Mesenchymal stem cell (in vitro differentiated cells and primary cell): Measurements from ENCODE around the gene GCNA. TPM values are rescaled to one million over a fixed set of nuclear protein-coding genes. Genes with fewer than 3 reads are reported as not detected.

Experiments used
- DNase-seq: peaks from one replicate; pipeline ENCODE4 v3.0.0-alpha.2; 2013
- H2AFZ ChIP-seq: one replicate; pipeline ENCODE4 v1.6.1; 2013; ENCODE audit warnings: low read depth, mild to moderate bottlenecking, control low read depth, inconsistent platforms, low read length, moderate library complexity
- H2AK5ac ChIP-seq: 2 replicates; pipeline ENCODE4 v1.6.1; 2013; ENCODE audit warnings: low read length, moderate library complexity, mild to moderate bottlenecking, inconsistent platforms; ENCODE audit not compliant: severe bottlenecking
- H2BK120ac ChIP-seq: one replicate; pipeline ENCODE4 v1.6.1; 2013; ENCODE audit warnings: low read depth, mild to moderate bottlenecking, inconsistent platforms, low read length, moderate library complexity
- H2BK12ac ChIP-seq, 2 experiments: one replicate each; pipeline ENCODE4 v1.6.1; 2013; ENCODE audit warnings: inconsistent platforms in 2 of 2, low read length in 2 of 2, mild to moderate bottlenecking in 2 of 2, moderate library complexity in 2 of 2, control low read depth in 1 of 2
- H2BK15ac ChIP-seq: one replicate; pipeline ENCODE4 v1.6.1; 2013; ENCODE audit warnings: mild to moderate bottlenecking, low read depth, inconsistent platforms; ENCODE audit not compliant: poor library complexity, severe bottlenecking
- H2BK5ac ChIP-seq: 2 replicates; pipeline ENCODE4 v1.6.1; 2013; ENCODE audit warnings: low read depth, mild to moderate bottlenecking, low read length, control low read depth, inconsistent platforms; ENCODE audit not compliant: poor library complexity, severe bottlenecking
- H3K14ac ChIP-seq, 2 experiments: one replicate each; pipeline ENCODE4 v1.6.1; 2013; ENCODE audit warnings: inconsistent platforms in 2 of 2, low read length in 2 of 2, control low read depth in 1 of 2, mild to moderate bottlenecking in 1 of 2, moderate library complexity in 1 of 2
- H3K18ac ChIP-seq, 2 experiments: one replicate each; pipeline ENCODE4 v1.6.1; 2013; ENCODE audit warnings: inconsistent platforms in 2 of 2, low read length in 2 of 2, control low read depth in 1 of 2, low read depth in 1 of 2, mild to moderate bottlenecking in 1 of 2
- H3K23ac ChIP-seq, 2 experiments: one replicate each; pipeline ENCODE4 v1.6.1; 2013; ENCODE audit warnings: inconsistent platforms in 2 of 2, low read length in 2 of 2, mild to moderate bottlenecking in 2 of 2, moderate library complexity in 2 of 2, control low read depth in 1 of 2
- H3K27ac ChIP-seq: 2 replicates; pipeline ENCODE4 v1.5.1; 2013; ENCODE audit warnings: mild to moderate bottlenecking, moderate library complexity, low read length, control low read depth, inconsistent platforms; ENCODE audit not compliant: poor library complexity, severe bottlenecking
- H3K27me3 ChIP-seq, 2 experiments: 2 replicates each; pipeline versions ENCODE4 v1.6.1 to v1.7.0; 2013; ENCODE audit warnings: low read length in 2 of 2, mild to moderate bottlenecking in 2 of 2, moderate library complexity in 2 of 2, control low read depth in 1 of 2, inconsistent platforms in 1 of 2; ENCODE audit not compliant: control insufficient read depth in 1 of 2, insufficient read depth in 1 of 2
- H3K36me3 ChIP-seq, 2 experiments: 2 replicates each; pipeline versions ENCODE4 v1.6.1 to v1.7.0; 2013; ENCODE audit warnings: low read length in 2 of 2, control low read depth in 1 of 2, inconsistent platforms in 1 of 2, low read depth in 1 of 2, mild to moderate bottlenecking in 1 of 2; ENCODE audit not compliant: insufficient read depth in 2 of 2, control insufficient read depth in 1 of 2
- H3K4ac ChIP-seq, 2 experiments: one replicate each; pipeline ENCODE4 v1.6.1; 2013; ENCODE audit warnings: inconsistent platforms in 2 of 2, low read length in 2 of 2, mild to moderate bottlenecking in 2 of 2, moderate library complexity in 2 of 2, control low read depth in 1 of 2, low read depth in 1 of 2
- H3K4me1 ChIP-seq: 2 replicates; pipeline ENCODE4 v1.6.1; 2013; ENCODE audit warnings: low read depth, low read length, control low read depth; ENCODE audit not compliant: control insufficient read depth, insufficient read depth
- H3K4me2 ChIP-seq: 2 replicates; pipeline ENCODE4 v1.6.1; 2013; ENCODE audit warnings: low read length, mild to moderate bottlenecking, inconsistent platforms; ENCODE audit not compliant: poor library complexity, severe bottlenecking
- H3K4me3 ChIP-seq, 2 experiments: 2 replicates each; pipeline versions ENCODE4 v1.5.1 to v1.7.0; 2013; ENCODE audit warnings: low read length in 2 of 2, mild to moderate bottlenecking in 2 of 2, control low read depth in 1 of 2, low read depth in 1 of 2; ENCODE audit not compliant: insufficient read depth in 1 of 2
- H3K79me1 ChIP-seq: replicated peaks from 2 replicates; pipeline ENCODE4 v1.6.1; 2013; ENCODE audit warnings: mild to moderate bottlenecking, control low read depth, low read length, inconsistent platforms; ENCODE audit not compliant: poor library complexity, severe bottlenecking
- H3K9ac ChIP-seq: 2 replicates; pipeline ENCODE4 v1.7.0; 2013; ENCODE audit warnings: mild to moderate bottlenecking, low read length, moderate library complexity
- H3K9me3 ChIP-seq: 2 replicates; pipeline ENCODE4 v1.7.0; 2013; ENCODE audit warnings: mild to moderate bottlenecking, low read length; ENCODE audit not compliant: control insufficient read depth
- H4K8ac ChIP-seq: one replicate; pipeline ENCODE4 v1.6.1; 2013; ENCODE audit warnings: inconsistent platforms, mild to moderate bottlenecking, low read length, moderate library complexity
- H4K91ac ChIP-seq: one replicate; pipeline ENCODE4 v1.6.1; 2013; ENCODE audit warnings: mild to moderate bottlenecking, low read length, inconsistent platforms
- WGBS: methylation state at CpG from one replicate; pipeline ENCODE4 v1.1.7; 2013; ENCODE audit warnings: mixed read lengths; 5-methylcytosine and 5-hydroxymethylcytosine counted together
- polyA plus RNA-seq, 2 experiments: library from polyadenylated mRNA; stranded (reverse); fragments of 200-250 nt; gene quantifications; one replicate each; pipeline ENCODE4 v1.2.3, GENCODE V29; 2013

Gene GCNA, protein sequence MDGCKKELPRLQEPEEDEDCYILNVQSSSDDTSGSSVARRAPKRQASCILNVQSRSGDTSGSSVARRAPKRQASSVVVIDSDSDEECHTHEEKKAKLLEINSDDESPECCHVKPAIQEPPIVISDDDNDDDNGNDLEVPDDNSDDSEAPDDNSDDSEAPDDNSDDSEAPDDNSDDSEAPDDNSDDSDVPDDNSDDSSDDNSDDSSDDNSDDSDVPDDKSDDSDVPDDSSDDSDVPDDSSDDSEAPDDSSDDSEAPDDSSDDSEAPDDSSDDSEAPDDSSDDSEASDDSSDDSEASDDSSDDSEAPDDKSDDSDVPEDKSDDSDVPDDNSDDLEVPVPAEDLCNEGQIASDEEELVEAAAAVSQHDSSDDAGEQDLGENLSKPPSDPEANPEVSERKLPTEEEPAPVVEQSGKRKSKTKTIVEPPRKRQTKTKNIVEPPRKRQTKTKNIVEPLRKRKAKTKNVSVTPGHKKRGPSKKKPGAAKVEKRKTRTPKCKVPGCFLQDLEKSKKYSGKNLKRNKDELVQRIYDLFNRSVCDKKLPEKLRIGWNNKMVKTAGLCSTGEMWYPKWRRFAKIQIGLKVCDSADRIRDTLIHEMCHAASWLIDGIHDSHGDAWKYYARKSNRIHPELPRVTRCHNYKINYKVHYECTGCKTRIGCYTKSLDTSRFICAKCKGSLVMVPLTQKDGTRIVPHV
- polyA plus RNA-seq (2013, experiment 1 of 2) = 0.64 TPM
- polyA plus RNA-seq (2013, experiment 2 of 2) = 0.56 TPM

- DNase-seq = no peak
- Histone ChIP-seq H2BK15ac (no peak within 1 kb of the TSS), H2BK120ac (no peak within 1 kb of the TSS), H2BK12ac (no peak within 1 kb of the TSS), H3K27me3 (no peaks in the 10 kb centered on the region), H3K4me2 (no peak within 1 kb of the TSS), H3K9ac (no peak within 1 kb of the TSS), H3K4me1 (peaks cover 2% of the 10 kb centered on the region), H3K14ac (no peak within 1 kb of the TSS), H4K91ac (peak within 1 kb of the TSS; percentile 15), H3K27ac (no peak within 1 kb of the TSS), H3K23ac (no peak within 1 kb of the TSS), H2AK5ac (no peak within 1 kb of the TSS), H4K8ac (no peak within 1 kb of the TSS), H3K18ac (no peak within 1 kb of the TSS), H2AFZ (no peak within 1 kb of the TSS), H3K36me3 (peaks cover 20 to 38% of the 10 kb centered on the region in 2 experiments), H3K4ac (no peak within 1 kb of the TSS), H3K9me3 (no peaks in the 10 kb centered on the region), H2BK5ac (no peak within 1 kb of the TSS), H3K4me3 (no peak within 1 kb of the TSS), H3K79me1 (peaks cover 8% of the 10 kb centered on the region)
- 99% methylated on average over 46 of the region's 48 CpGs for WGBS
Observed at GRCh38 chrX:71578253-71579135, at the start of gene GCNA. TSS of gene GCNA (plus strand) at chrX:71578437. CDS start at chrX:71580822, 2,385 bp downstream.

DNA sequence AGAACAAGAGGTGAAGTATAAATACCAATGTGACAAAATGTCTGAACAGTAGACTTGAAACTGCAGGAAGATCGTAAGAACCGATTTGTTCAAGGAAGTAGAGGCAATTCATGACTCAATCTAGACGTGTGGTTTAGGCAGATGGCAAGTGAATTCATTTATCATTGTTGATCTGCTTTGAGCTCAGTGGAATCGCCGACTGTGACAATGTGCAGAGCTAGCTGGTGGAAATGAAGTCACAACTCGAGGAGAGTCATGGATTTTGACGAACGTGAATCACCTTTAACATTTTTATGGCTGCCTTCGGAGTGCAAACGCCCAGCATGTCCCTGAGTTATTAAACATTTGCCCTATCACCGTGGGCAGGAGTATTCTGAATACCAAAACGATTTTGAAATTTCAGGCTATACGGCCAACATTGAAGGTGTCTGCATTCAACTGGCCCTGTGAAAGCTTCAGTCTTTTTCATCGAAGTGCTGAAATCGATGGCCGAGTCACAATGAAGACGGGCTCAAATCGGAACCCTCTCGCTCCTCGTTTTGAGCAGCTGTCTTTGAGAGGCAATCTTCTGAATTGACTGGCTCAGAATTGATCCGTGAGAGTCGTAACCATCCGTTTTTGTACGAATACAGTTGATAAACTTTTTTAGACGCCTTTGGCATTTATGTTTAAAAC, 46.0 kb upstream of the GCNA start:
- peak overlapping the region; percentile 82 for H3K27ac ChIP-seq
- no peak overlapping the region for H3K23ac ChIP-seq
- H3K4ac ChIP-seq = no peak overlapping the region
- WGBS = under 1% methylated on average over 25 of the region's 25 CpGs
- H2BK5ac ChIP-seq = peak overlapping the region; percentile 25
- no peak overlapping the region for H2AFZ ChIP-seq
- peak overlapping the region; percentile 72 for H3K4me2 ChIP-seq
- peak overlapping the region; percentile 48 to 79 for H3K18ac ChIP-seq
- peaks cover 0 to 7% of the 10 kb centered on the region in 2 experiments for H3K27me3 ChIP-seq
- no peak overlapping the region for H2BK12ac ChIP-seq
- H4K91ac ChIP-seq = no peak overlapping the region
- peak overlapping the region; percentile 98 for H3K9ac ChIP-seq
- peak; percentile 83 for DNase-seq
- H2BK120ac ChIP-seq = no peak overlapping the region
- no peak overlapping the region for H2AK5ac ChIP-seq
- H3K14ac ChIP-seq = peak overlapping the region in 1 of 2 experiments; percentile 8
- no peaks in the 10 kb centered on the region for H3K79me1 ChIP-seq
- H3K36me3 ChIP-seq = no peaks in the 10 kb centered on the region
- H4K8ac ChIP-seq = no peak overlapping the region
- peak overlapping the region in 1 of 2 experiments; percentile 96 for H3K4me3 ChIP-seq
- no peaks in the 10 kb centered on the region for H3K9me3 ChIP-seq
- no peak overlapping the region for H2BK15ac ChIP-seq
- no peaks in the 10 kb centered on the region for H3K4me1 ChIP-seq

DNA sequence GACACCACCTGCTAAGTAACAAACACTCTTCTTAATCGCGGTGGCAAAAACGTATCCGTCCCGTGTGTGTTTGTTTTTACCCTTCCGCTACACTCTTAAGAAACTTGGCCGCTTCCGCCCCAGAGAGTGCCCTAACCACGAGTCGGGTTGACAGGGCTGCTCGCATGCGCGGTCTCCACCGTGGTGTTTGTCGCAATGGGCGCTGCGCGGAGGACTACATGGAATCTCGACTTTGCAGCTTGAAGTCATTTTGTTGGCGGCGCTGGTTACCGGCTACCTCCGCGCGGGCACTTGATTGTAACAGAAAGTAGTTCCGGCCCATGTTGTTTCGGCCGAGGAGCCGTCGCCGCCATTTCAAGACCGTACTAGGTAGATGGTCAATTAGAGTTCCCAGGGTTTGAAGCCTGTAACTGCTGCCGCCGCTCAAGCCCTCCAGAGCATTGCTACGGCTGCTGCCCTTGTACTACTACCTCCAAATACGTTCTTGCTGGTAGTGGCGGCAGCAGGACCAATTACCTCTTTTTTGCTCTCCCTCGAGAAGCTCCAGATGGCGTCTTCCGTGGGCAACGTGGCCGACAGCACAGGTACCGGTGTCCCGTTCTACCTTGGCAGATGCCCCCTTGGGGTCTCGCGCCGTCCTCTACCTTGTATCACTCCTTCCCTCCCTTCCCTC, 45.3 kb upstream of the GCNA start, which contains the start of gene OGT:
Gene OGT, plus strand, starts transcription at position 352 of the 673 bp plus-strand sequence. Its CDS starts 196 bp downstream, at position 548.
- Histone ChIP-seq H2BK15ac (no peak within 1 kb of the TSS), H3K4ac (peak within 1 kb of the TSS in 1 of 2 experiments; percentile 93), H2BK120ac (peak within 1 kb of the TSS; percentile 80), H3K23ac (peak within 1 kb of the TSS in 1 of 2 experiments; percentile 59), H2AK5ac (peak within 1 kb of the TSS; percentile 32), H3K27me3 (peaks cover 0 to 5% of the 10 kb centered on the region in 2 experiments), H2BK12ac (no peak within 1 kb of the TSS), H3K4me1 (no peaks in the 10 kb centered on the region), H2BK5ac (peak within 1 kb of the TSS; percentile 25), H4K8ac (peak within 1 kb of the TSS; percentile 21), H3K18ac (peak within 1 kb of the TSS; percentile 73 to 79), H3K4me2 (peak within 1 kb of the TSS; percentile 72), H3K14ac (peak within 1 kb of the TSS in 1 of 2 experiments; percentile 89), H3K4me3 (peak within 1 kb of the TSS; percentile 79 to 96), H3K9ac (peak within 1 kb of the TSS; percentile 98), H3K27ac (peak within 1 kb of the TSS; percentile 89), H4K91ac (peak within 1 kb of the TSS; percentile 78), H3K79me1 (no peaks in the 10 kb centered on the region), H3K9me3 (no peaks in the 10 kb centered on the region), H2AFZ (no peak within 1 kb of the TSS), H3K36me3 (peaks cover 0 to 4% of the 10 kb centered on the region in 2 experiments)
- DNase-seq = peak; percentile 98
- under 1% methylated on average over 44 of the region's 47 CpGs for WGBS
